ENCODE results near the gene PSMD6. TPM values are rescaled to one million over a fixed set of nuclear protein-coding genes. Genes with fewer than 3 reads are reported as not detected.

Gene PSMD6
- total and polyA plus RNA-seq, 9 of the 15 experiments (the other 6 are each of a cell fraction or from before 2014, with no cell fraction given), result 78.2 to 133 (median 113) TPM

- peaks cover 41% of the 10 kb centered on the region for H3K79me2 ChIP-seq (ENCODE audit: control insufficient read depth, insufficient read depth, low read length)
- ATAC-seq (no peak), DNase-seq (ENCODE audit: extremely low read depth in 1 of 4, low spot score in 3 of 4) (no peak), FAIRE-seq (no peak)
- H3K4me2 ChIP-seq (ENCODE audit: insufficient read depth, low read length), result peak overlapping the region; percentile 63
- H3K4me1 ChIP-seq (replicated peaks in 1 of 2; ENCODE audit: control insufficient read depth in 2 of 2, insufficient read depth in 2 of 2, low read length in 2 of 2), result no peaks in the 10 kb centered on the region; a peak in 1 of 5 replicates
- no peaks in the 10 kb centered on the region for H3K9me1 ChIP-seq (ENCODE audit: control insufficient read depth, insufficient read depth, low read length)
- no peaks in the 10 kb centered on the region for H3K9me3 ChIP-seq (replicated peaks; ENCODE audit: control insufficient read depth, insufficient read depth, low read depth, low read length)
- in situ Hi-C loops (cut with MboI) (no loop called here), intact Hi-C loops (cut with micrococcal nuclease) (no loop called here)
- TF ChIP-seq WHSC1 (IDR thresholded peaks at IDR 0.05; ENCODE audit: low read length) (no peak), RFX1 (IDR thresholded peaks at IDR 0.05) (0 out of 2 replicates have a peak, but pooled peaks have one; percentile 1), ZNF384 (IDR thresholded peaks at IDR 0.05; ENCODE audit: low read depth, low read length) (peak; percentile 51; the same call in 1 of the 2 replicates)
- H2AFZ ChIP-seq (ENCODE audit: low read depth, low read length), result peak overlapping the region; percentile 97
- peaks cover 33% of the 10 kb centered on the region for H3K36me3 ChIP-seq (ENCODE audit: control insufficient read depth, insufficient read depth, low read length)
- no TSS peak for BruUV-seq (replicated peaks)
- peaks cover 3% of the 10 kb centered on the region; the same call in 1 of the 2 replicates for H4K20me1 ChIP-seq (replicated peaks; ENCODE audit: control insufficient read depth, insufficient read depth, low read length)
- H3K4me3 ChIP-seq, result peak overlapping the region; percentile 64; the same call in 1 of the 2 replicates
- H3K27ac ChIP-seq (ENCODE audit: extremely low read depth, low read depth, low read length), result peak overlapping the region; percentile 51; the same call in 2 of the 3 replicates
- no peaks in the 10 kb centered on the region for H3K27me3 ChIP-seq (ENCODE audit: control insufficient read depth in 2 of 2, insufficient read depth in 2 of 2, low read length in 2 of 2)
- POLR2A ChIA-PET, result interaction anchor here (0.6 kb wide), 1 partner anchor 20 kb away, joined by 3 read pairs; no protein-coding TSS in a partner anchor
- 33% methylated on average over 5 of the region's 5 CpGs for WGBS (ENCODE audit: insufficient coverage, low coverage, missing lambda C conversion rate)
- H3K9ac ChIP-seq (ENCODE audit: insufficient read depth in 1 of 2, low read depth in 2 of 2, low read length in 2 of 2), result peak overlapping the region in 1 of 2 experiments; percentile 44; a peak in 2 of 4 replicates
- CTCF ChIA-PET (ENCODE audit: low intra/inter-chr PET ratio), result no interaction called here
Observed at GRCh38 chr3:64023861-64024223, 548 bp upstream of the PSMD6 start.

GRCh38 chr3:64022451-64023186, 675 bp downstream of the PSMD6 start:
- in situ Hi-C loops (cut with MboI) (no loop called here), intact Hi-C loops (cut with micrococcal nuclease) (no loop called here)
- Histone ChIP-seq H2AFZ (ENCODE audit: low read depth, low read length) (peak overlapping the region; percentile 97), H3K4me3 (peak overlapping the region; percentile 64), H3K4me1 (replicated peaks in 1 of 2; ENCODE audit: control insufficient read depth in 2 of 2, insufficient read depth in 2 of 2, low read length in 2 of 2) (no peaks in the 10 kb centered on the region; a peak in 3 of 5 replicates), H3K9me3 (replicated peaks; ENCODE audit: control insufficient read depth, insufficient read depth, low read depth, low read length) (no peaks in the 10 kb centered on the region), H3K27me3 (ENCODE audit: control insufficient read depth in 2 of 2, insufficient read depth in 2 of 2, low read length in 2 of 2) (no peaks in the 10 kb centered on the region), H4K20me1 (replicated peaks; ENCODE audit: control insufficient read depth, insufficient read depth, low read length) (peaks cover 3% of the 10 kb centered on the region; the same call in 1 of the 2 replicates), H3K9me1 (ENCODE audit: control insufficient read depth, insufficient read depth, low read length) (no peaks in the 10 kb centered on the region), H3K9ac (ENCODE audit: insufficient read depth in 1 of 2, low read depth in 2 of 2, low read length in 2 of 2) (peak overlapping the region; percentile 85 to 99), H3K79me2 (ENCODE audit: control insufficient read depth, insufficient read depth, low read length) (peaks cover 47% of the 10 kb centered on the region), H3K27ac (ENCODE audit: extremely low read depth, low read depth, low read length) (peak overlapping the region; percentile 89), H3K4me2 (ENCODE audit: insufficient read depth, low read length) (peak overlapping the region; percentile 90), H3K36me3 (ENCODE audit: control insufficient read depth, insufficient read depth, low read length) (peaks cover 45% of the 10 kb centered on the region)
- DNase-seq (ENCODE audit: extremely low read depth in 1 of 4, low spot score in 3 of 4), result peak in 1 of 4 experiments; percentile 8
- TSS peak; percentile 66 for BruUV-seq (replicated peaks)
- CTCF ChIA-PET (ENCODE audit: low intra/inter-chr PET ratio), result no interaction called here
- no peak for FAIRE-seq
- WGBS (ENCODE audit: insufficient coverage, low coverage, missing lambda C conversion rate), result 1% methylated on average over 21 of the region's 24 CpGs
- POLR2A ChIA-PET, result interaction anchor here (1.0 kb wide), 2 partner anchors 17 to 27 kb away, joined by 3 to 5 read pairs; no protein-coding TSS in a partner anchor
- ATAC-seq, result peak; percentile 32
- no peak for TF ChIP-seq KAT2B (IDR thresholded peaks at IDR 0.05; ENCODE audit: low read depth, low read length)
- peak in 1 of 3 experiments; percentile 67; a peak in 1 of 6 replicates for TF ChIP-seq ZBTB11 (CRISPR knock-in tag; IDR thresholded peaks at IDR 0.05)
- no peak for TF ChIP-seq SRSF7 (optimal IDR thresholded peaks at IDR 0.05; ENCODE audit: low read depth, low read length)
- no peak for TF ChIP-seq COPS2 (conservative IDR thresholded peaks at IDR 0.05)

Data from K562 (cell line).